Measurements from ENCODE around the gene CAB39. TPM values are rescaled to one million over a fixed set of nuclear protein-coding genes. Genes with fewer than 3 reads are reported as not detected.
A peak's percentile ranks its signal among the peaks of the same experiment; 100 is the strongest.
"Not testable (repeated sequence)": the region's sequence is repeated elsewhere in the genome, so short reads cannot be mapped to it uniquely, and the experiment has no call there.

Gene CAB39
- total RNA-seq, 1 experiment from 2014 or later: 39.9 TPM

DNA sequence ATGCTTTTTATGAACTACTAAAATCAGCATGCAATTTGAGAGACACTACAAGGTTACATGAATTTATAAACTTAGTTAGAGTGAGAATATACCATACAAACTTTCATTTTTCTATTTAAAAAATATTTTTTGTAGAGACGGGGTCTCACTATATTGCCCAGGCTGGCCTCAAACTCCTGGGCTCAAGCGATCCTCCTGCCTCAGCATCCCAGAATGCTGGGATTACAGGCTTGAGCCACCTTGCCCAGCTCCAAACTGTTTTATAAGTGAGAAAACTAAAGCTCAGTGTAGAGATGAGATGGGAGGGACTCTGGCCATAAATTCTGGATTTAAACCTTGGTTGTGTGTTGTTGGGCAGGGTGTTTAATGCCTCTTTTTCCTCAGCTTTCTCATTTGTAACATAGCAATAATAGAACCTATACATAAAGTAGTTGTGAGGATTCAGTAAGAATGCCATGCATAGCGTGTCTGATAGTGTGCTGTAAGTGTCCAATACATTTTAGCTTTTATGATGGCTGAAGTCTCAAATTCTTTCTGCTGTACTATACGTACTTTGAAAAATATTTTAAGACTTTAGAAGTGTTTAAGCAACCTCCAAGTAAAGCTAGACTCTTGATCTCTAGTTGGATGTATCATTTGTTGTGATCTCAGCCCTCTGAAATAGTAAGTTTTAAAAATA, 9.7 kb downstream of the CAB39 start:
- no peak for ATAC-seq
- Histone ChIP-seq H3K4me3 (ENCODE audit: low read depth in 2 of 2, low read length in 2 of 2) (no peak overlapping the region), H3K27me3 (ENCODE audit: control insufficient read depth, insufficient read depth, low read length) (no peaks in the 10 kb centered on the region), H3K27ac (ENCODE audit: low read length) (no peak overlapping the region), H3K4me1 (ENCODE audit: control insufficient read depth, insufficient read depth, low read length) (peaks cover 5% of the 10 kb centered on the region), H3K36me3 (ENCODE audit: control insufficient read depth, insufficient read depth, low read length) (no peaks in the 10 kb centered on the region), H3K9me3 (ENCODE audit: control insufficient read depth, insufficient read depth, low read depth, low read length) (no peaks in the 10 kb centered on the region)
- intact Hi-C loops (cut with micrococcal nuclease; ENCODE audit: unreplicated experiment) (no loop called here), in situ Hi-C loops (cut with HindIII; ENCODE audit: low pct_unique_long_range_greater_than_20kb, low sequenced_read_pairs) (no loop called here)
- ChIA-PET CTCF (interaction anchor here (0.6 kb wide), 1 partner anchor 114 kb away, joined by 4 read pairs; no protein-coding TSS in a partner anchor), POLR2A (no interaction called here)
- BruUV-seq (replicated peaks): no TSS peak
- TF ChIP-seq, protein P1, sequence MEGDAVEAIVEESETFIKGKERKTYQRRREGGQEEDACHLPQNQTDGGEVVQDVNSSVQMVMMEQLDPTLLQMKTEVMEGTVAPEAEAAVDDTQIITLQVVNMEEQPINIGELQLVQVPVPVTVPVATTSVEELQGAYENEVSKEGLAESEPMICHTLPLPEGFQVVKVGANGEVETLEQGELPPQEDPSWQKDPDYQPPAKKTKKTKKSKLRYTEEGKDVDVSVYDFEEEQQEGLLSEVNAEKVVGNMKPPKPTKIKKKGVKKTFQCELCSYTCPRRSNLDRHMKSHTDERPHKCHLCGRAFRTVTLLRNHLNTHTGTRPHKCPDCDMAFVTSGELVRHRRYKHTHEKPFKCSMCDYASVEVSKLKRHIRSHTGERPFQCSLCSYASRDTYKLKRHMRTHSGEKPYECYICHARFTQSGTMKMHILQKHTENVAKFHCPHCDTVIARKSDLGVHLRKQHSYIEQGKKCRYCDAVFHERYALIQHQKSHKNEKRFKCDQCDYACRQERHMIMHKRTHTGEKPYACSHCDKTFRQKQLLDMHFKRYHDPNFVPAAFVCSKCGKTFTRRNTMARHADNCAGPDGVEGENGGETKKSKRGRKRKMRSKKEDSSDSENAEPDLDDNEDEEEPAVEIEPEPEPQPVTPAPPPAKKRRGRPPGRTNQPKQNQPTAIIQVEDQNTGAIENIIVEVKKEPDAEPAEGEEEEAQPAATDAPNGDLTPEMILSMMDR (IDR thresholded peaks at IDR 0.05): no peak
- TF ChIP-seq SIN3A (IDR thresholded peaks at IDR 0.05; ENCODE audit: borderline replicate concordance, insufficient read depth, low read depth, low read length) (no peak), TCF7L2 (IDR thresholded peaks at IDR 0.05; ENCODE audit: low read depth, low read length) (no peak), POLR2AphosphoS5 (IDR thresholded peaks at IDR 0.05; ENCODE audit: low read depth, low read length) (no peak)
- TF ChIP-seq, protein P2, sequence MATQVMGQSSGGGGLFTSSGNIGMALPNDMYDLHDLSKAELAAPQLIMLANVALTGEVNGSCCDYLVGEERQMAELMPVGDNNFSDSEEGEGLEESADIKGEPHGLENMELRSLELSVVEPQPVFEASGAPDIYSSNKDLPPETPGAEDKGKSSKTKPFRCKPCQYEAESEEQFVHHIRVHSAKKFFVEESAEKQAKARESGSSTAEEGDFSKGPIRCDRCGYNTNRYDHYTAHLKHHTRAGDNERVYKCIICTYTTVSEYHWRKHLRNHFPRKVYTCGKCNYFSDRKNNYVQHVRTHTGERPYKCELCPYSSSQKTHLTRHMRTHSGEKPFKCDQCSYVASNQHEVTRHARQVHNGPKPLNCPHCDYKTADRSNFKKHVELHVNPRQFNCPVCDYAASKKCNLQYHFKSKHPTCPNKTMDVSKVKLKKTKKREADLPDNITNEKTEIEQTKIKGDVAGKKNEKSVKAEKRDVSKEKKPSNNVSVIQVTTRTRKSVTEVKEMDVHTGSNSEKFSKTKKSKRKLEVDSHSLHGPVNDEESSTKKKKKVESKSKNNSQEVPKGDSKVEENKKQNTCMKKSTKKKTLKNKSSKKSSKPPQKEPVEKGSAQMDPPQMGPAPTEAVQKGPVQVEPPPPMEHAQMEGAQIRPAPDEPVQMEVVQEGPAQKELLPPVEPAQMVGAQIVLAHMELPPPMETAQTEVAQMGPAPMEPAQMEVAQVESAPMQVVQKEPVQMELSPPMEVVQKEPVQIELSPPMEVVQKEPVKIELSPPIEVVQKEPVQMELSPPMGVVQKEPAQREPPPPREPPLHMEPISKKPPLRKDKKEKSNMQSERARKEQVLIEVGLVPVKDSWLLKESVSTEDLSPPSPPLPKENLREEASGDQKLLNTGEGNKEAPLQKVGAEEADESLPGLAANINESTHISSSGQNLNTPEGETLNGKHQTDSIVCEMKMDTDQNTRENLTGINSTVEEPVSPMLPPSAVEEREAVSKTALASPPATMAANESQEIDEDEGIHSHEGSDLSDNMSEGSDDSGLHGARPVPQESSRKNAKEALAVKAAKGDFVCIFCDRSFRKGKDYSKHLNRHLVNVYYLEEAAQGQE (IDR thresholded peaks at IDR 0.05; ENCODE audit: insufficient read depth in 1 of 2, low read depth in 2 of 2, low read length in 1 of 2): no peak
- DNase-seq (ENCODE audit: low read depth, low spot score): no peak

DNA sequence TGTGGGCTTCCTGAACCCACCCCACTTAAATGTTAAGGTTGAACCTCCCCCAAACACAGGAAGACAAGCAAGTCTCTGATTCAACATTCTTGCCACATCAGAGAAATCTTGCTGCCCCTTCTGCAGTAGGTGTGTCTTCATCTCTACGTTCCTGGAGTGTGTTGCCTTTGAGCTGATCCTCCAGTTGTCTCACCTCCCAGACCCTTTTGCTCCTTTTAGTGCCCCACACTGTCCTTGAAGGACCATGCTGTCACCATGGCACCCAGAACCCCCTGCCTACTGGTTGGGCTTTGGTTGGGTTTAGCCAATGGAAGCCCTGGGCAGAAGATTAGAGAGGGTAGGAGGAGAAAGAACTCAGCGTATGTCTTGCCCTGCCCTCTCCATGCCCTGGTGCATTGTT, 10.7 kb downstream of the CAB39 start:
- no peaks in the 10 kb centered on the region for H3K9me3 ChIP-seq (ENCODE audit: control insufficient read depth, insufficient read depth, low read depth, low read length)
- no peak overlapping the region for H3K4me3 ChIP-seq (ENCODE audit: low read depth in 2 of 2, low read length in 2 of 2)
- no peak for DNase-seq (ENCODE audit: low read depth, low spot score)
- no peaks in the 10 kb centered on the region for H3K4me1 ChIP-seq (ENCODE audit: control insufficient read depth, insufficient read depth, low read length)
- intact Hi-C loops (cut with micrococcal nuclease; ENCODE audit: unreplicated experiment) (no loop called here), in situ Hi-C loops (cut with HindIII; ENCODE audit: low pct_unique_long_range_greater_than_20kb, low sequenced_read_pairs) (no loop called here)
- POLR2A ChIA-PET: no interaction called here
- no peak overlapping the region for H3K27ac ChIP-seq (ENCODE audit: low read length)
- no peak for ATAC-seq
- CTCF ChIA-PET: interaction anchor here (0.6 kb wide), 1 partner anchor 115 kb away, joined by 4 read pairs; no protein-coding TSS in a partner anchor
- H3K36me3 ChIP-seq (ENCODE audit: control insufficient read depth, insufficient read depth, low read length): no peaks in the 10 kb centered on the region
- BruUV-seq (replicated peaks): no TSS peak
- no peaks in the 10 kb centered on the region for H3K27me3 ChIP-seq (ENCODE audit: control insufficient read depth, insufficient read depth, low read length)
- TF ChIP-seq TCF7L2 (IDR thresholded peaks at IDR 0.05; ENCODE audit: low read depth, low read length) (no peak), POLR2AphosphoS5 (IDR thresholded peaks at IDR 0.05; ENCODE audit: low read depth, low read length) (no peak), SIN3A (IDR thresholded peaks at IDR 0.05; ENCODE audit: borderline replicate concordance, insufficient read depth, low read depth, low read length) (no peak)
- TF ChIP-seq, protein P1 (IDR thresholded peaks at IDR 0.05): no peak
- TF ChIP-seq, protein P2 (IDR thresholded peaks at IDR 0.05; ENCODE audit: insufficient read depth in 1 of 2, low read depth in 2 of 2, low read length in 1 of 2): no peak

DNA sequence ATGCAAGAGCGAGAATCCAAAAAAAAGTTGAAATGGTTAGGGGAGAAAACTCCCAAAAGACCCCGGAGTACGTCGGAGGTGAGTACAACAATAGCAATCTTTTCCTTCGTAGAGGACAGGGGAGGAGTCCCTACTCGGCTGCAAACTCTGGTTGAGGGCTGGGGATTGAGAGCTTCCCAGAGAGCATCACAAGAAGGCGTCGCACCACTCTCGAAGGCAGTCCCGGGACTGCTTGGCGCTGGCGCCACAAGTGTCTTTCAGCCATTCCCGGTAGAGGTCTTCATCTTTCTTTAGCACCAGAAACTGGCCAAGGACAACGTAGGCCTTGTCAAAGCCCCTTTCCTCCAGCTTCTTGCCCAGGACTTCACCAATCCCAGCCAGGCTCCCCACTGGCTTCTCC, 12.3 kb downstream of the CAB39 start:
- peak; percentile 42; the same call in 1 of the 2 replicates for ATAC-seq
- H3K36me3 ChIP-seq (ENCODE audit: control insufficient read depth, insufficient read depth, low read length); in situ Hi-C loops (cut with HindIII; ENCODE audit: low pct_unique_long_range_greater_than_20kb, low sequenced_read_pairs); H3K27ac ChIP-seq (ENCODE audit: low read length); CTCF ChIA-PET; H3K4me3 ChIP-seq (ENCODE audit: low read depth in 2 of 2, low read length in 2 of 2); DNase-seq (ENCODE audit: low read depth, low spot score); H3K27me3 ChIP-seq (ENCODE audit: control insufficient read depth, insufficient read depth, low read length); H3K4me1 ChIP-seq (ENCODE audit: control insufficient read depth, insufficient read depth, low read length); H3K9me3 ChIP-seq (ENCODE audit: control insufficient read depth, insufficient read depth, low read depth, low read length); POLR2A ChIA-PET; intact Hi-C loops (cut with micrococcal nuclease; ENCODE audit: unreplicated experiment); BruUV-seq (replicated peaks): not testable (repeated sequence)
